Breast epithelium (tissue), 3 donors: Measurements from ENCODE around the gene HBS1L.

Source experiments
- POLR2A ChIP-seq: fragments of 450-650 bp; IDR thresholded peaks from one replicate; pipeline ENCODE4 v1.6.1; 2016; ENCODE audit warnings: antibody characterized with exemption, mild to moderate bottlenecking, moderate library complexity
- POLR2AphosphoS5 ChIP-seq, 3 donors: sonication (generic); formaldehyde crosslinking; IDR thresholded peaks; one replicate each; pipeline ENCODE4 v1.6.1; 2017; ENCODE audit warnings: antibody characterized with exemption in 3 of 3
- TF ChIP-seq, protein P1 (sequence below), 3 donors: fragments of 450-650 bp; IDR thresholded peaks; one replicate each; pipeline ENCODE4 v1.5.1; 2016 to 2017; ENCODE audit warnings: antibody characterized with exemption in 3 of 3, mild to moderate bottlenecking in 3 of 3, moderate library complexity in 3 of 3

DNA sequence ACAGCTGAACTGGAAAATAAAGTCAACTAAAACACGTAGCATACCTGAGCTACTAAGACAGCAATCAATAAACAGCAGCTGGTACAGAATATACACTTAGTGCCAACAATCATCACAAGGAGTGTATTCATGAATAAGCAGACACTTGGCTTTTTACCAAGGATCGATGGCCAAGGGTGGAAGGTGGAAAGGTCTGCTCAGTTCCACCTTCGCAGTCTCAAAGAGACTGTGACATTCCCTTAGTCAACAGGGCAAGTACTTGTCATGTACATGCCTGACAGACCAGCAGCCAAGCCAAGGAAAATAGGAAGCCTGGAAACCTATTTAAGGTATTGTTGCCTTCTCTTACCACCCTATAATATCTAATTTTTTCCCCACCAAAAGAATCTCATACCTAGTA lies 21.4 kb downstream of the HBS1L start:
- TF ChIP-seq POLR2AphosphoS5 (IDR thresholded peaks at IDR 0.05) = no peak
- TF ChIP-seq, protein P1, sequence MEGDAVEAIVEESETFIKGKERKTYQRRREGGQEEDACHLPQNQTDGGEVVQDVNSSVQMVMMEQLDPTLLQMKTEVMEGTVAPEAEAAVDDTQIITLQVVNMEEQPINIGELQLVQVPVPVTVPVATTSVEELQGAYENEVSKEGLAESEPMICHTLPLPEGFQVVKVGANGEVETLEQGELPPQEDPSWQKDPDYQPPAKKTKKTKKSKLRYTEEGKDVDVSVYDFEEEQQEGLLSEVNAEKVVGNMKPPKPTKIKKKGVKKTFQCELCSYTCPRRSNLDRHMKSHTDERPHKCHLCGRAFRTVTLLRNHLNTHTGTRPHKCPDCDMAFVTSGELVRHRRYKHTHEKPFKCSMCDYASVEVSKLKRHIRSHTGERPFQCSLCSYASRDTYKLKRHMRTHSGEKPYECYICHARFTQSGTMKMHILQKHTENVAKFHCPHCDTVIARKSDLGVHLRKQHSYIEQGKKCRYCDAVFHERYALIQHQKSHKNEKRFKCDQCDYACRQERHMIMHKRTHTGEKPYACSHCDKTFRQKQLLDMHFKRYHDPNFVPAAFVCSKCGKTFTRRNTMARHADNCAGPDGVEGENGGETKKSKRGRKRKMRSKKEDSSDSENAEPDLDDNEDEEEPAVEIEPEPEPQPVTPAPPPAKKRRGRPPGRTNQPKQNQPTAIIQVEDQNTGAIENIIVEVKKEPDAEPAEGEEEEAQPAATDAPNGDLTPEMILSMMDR (IDR thresholded peaks at IDR 0.05) = no peak
- no peak for TF ChIP-seq POLR2A
